Naive thymus-derived CD4-positive, alpha-beta T cell (primary cell): ENCODE data around the gene C2CD4C. TPM values are rescaled to one million over a fixed set of nuclear protein-coding genes. Genes with fewer than 3 reads are reported as not detected.
"Not testable (repeated sequence)": the region's sequence is repeated elsewhere in the genome, so short reads cannot be mapped to it uniquely, and the experiment has no call there.

Experiments
- ATAC-seq: fragments of 150-1000 bp; cut with Tn5 transposase; 2 replicates; pipeline ENCODE4 v1.10.0; 2021; ENCODE audit warnings: mild to moderate bottlenecking, moderate library complexity
- CTCF ChIA-PET: fragments of 350-600 bp; sonication (Branson Sonifier 250); formaldehyde crosslinking; loops from one replicate; lab custom pipeline; 2021; ENCODE audit warnings: antibody characterized with exemption; lab: Charles Lee
- POLR2A ChIA-PET: fragments of 350-600 bp; sonication (Branson Sonifier 250); formaldehyde crosslinking; loops from one replicate; lab custom pipeline; 2021; ENCODE audit warnings: antibody characterized with exemption, inconsistent platforms; lab: Charles Lee
- DNase-seq, 9 donors: peaks; one replicate each; pipeline versions ENCODE4 v3.0.0 to v3.0.0-alpha.2; 2020 to 2022; ENCODE audit warnings: mixed read lengths in 1 of 9
- H3K27ac ChIP-seq: one replicate; pipeline ENCODE4 v1.7.0; 2013; ENCODE audit warnings: mild to moderate bottlenecking, low read depth, low read length, moderate library complexity
- H3K27me3 ChIP-seq, 2 donors: one replicate each; pipeline ENCODE4 v1.7.0; 2013; ENCODE audit warnings: low read length in 2 of 2, mild to moderate bottlenecking in 2 of 2, moderate library complexity in 2 of 2; ENCODE audit not compliant: control insufficient read depth in 2 of 2, insufficient read depth in 2 of 2
- H3K36me3 ChIP-seq, 3 experiments: 1 replicate in 2 of 3; 2 replicates in 1 of 3; pipeline ENCODE4 v1.7.0; 2013; ENCODE audit warnings: low read length in 3 of 3, mild to moderate bottlenecking in 3 of 3, moderate library complexity in 1 of 3; ENCODE audit not compliant: insufficient read depth in 3 of 3, control insufficient read depth in 2 of 3
- H3K4me1 ChIP-seq, 2 donors: one replicate each; pipeline ENCODE4 v1.7.0; 2013; ENCODE audit warnings: low read length in 2 of 2, mild to moderate bottlenecking in 2 of 2, moderate library complexity in 1 of 2; ENCODE audit not compliant: control insufficient read depth in 2 of 2, insufficient read depth in 2 of 2
- H3K4me3 ChIP-seq: 2 replicates; pipeline ENCODE4 v1.7.0; 2013; ENCODE audit warnings: mild to moderate bottlenecking, low read length
- H3K9me3 ChIP-seq, 3 experiments: 1 replicate in 2 of 3; 2 replicates in 1 of 3; pipeline ENCODE4 v1.7.0; 2013; ENCODE audit warnings: low read length in 3 of 3; ENCODE audit not compliant: control insufficient read depth in 2 of 3
- H3K27ac Mint-ChIP-seq, 9 donors: one replicate each; pipeline ENCODE4 v1.8.0; 2020 to 2022; ENCODE audit warnings: mixed read lengths in 9 of 9, mild to moderate bottlenecking in 8 of 9, moderate library complexity in 5 of 9, inconsistent platforms in 2 of 9
- H3K27me3 Mint-ChIP-seq, 5 donors: one replicate each; pipeline ENCODE4 v1.8.0; 2021 to 2022; ENCODE audit warnings: mixed read lengths in 5 of 5, mild to moderate bottlenecking in 1 of 5
- H3K36me3 Mint-ChIP-seq, 5 donors: one replicate each; pipeline ENCODE4 v1.8.0; 2020 to 2022; ENCODE audit warnings: mixed read lengths in 5 of 5, mild to moderate bottlenecking in 3 of 5, inconsistent platforms in 1 of 5
- H3K4me1 Mint-ChIP-seq, 7 donors: one replicate each; pipeline ENCODE4 v1.8.0; 2020 to 2022; ENCODE audit warnings: mixed read lengths in 7 of 7, mild to moderate bottlenecking in 3 of 7, inconsistent platforms in 1 of 7
- H3K4me3 Mint-ChIP-seq, 10 donors: one replicate each; pipeline ENCODE4 v1.8.0; 2020 to 2022; ENCODE audit warnings: mild to moderate bottlenecking in 10 of 10, mixed read lengths in 10 of 10, moderate library complexity in 6 of 10, inconsistent platforms in 2 of 10
- H3K9me3 Mint-ChIP-seq, 11 donors: one replicate each; pipeline ENCODE4 v1.8.0; 2020 to 2022; ENCODE audit warnings: mixed read lengths in 11 of 11, mild to moderate bottlenecking in 4 of 11, inconsistent platforms in 1 of 11, moderate library complexity in 1 of 11
- intact Hi-C, 2 donors: fragments of 100-400 bp; cut with micrococcal nuclease; formaldehyde crosslinking; loops; one replicate each; pipeline ENCODE4 v1.15.1; 2023
- polyA plus RNA-seq, 2 donors: library from polyadenylated mRNA; unstranded; fragments of 300-500 nt; fragmentation: Illumina TruSeq; gene quantifications; one replicate each; pipeline ENCODE4 v1.2.3, GENCODE V29; 2021
- total RNA-seq, 6 experiments: library from RNA in 5 of 6; stranded (reverse) in 5 of 6; gene quantifications; 1 replicate in 5 of 6; 2 replicates in 1 of 6; pipeline ENCODE4 v1.2.3 and lab custom pipeline; 2021 to 2026

Gene C2CD4C
- total and polyA plus RNA-seq, 7 experiments from 2014 or later = not detected

DNA sequence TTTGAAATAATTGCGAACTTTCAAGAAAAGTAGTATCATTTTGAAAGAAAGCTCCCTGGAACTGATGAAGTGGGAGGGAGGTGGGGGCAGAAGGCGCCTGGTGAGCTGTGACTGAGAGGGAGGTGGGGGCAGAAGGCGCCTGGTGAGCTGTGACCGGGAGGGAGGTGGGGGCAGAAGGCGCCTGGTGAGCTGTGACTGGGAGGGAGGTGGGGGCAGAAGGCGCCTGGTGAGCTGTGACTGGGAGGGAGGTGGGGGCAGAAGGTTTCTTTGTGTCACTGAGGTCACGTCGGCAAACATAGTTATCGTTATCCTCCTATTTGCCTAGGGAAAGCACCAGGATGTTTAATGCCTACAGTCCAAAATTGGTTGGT, 24.2 kb downstream of the C2CD4C start:
- H3K27me3 Mint-ChIP-seq = peaks cover 41 to 61% (median 51%) of the 10 kb centered on the region in 5 donors
- peaks cover 5 to 11% (median 9%) of the 10 kb centered on the region in 7 donors for H3K4me1 Mint-ChIP-seq
- CTCF ChIA-PET = no interaction called here
- H3K27ac Mint-ChIP-seq = peak overlapping the region in 1 of 9 donors; percentile 13
- Histone ChIP-seq H3K36me3 (no peaks in the 10 kb centered on the region), H3K27me3 (peaks cover 0 to 3% of the 10 kb centered on the region in 2 donors), H3K27ac (no peak overlapping the region), H3K4me3 (no peak overlapping the region), H3K9me3 (no peaks in the 10 kb centered on the region), H3K4me1 (no peaks in the 10 kb centered on the region)
- peaks cover 0 to 3% (median 0%) of the 10 kb centered on the region in 5 donors for H3K36me3 Mint-ChIP-seq
- ATAC-seq = peak; percentile 55
- intact Hi-C loops = loop anchor here in 1 of 2 donors (1.0 kb wide), 1 partner anchor 122 kb away; no protein-coding TSS in a partner anchor
- DNase-seq = no peak
- POLR2A ChIA-PET = no interaction called here
- H3K4me3 Mint-ChIP-seq = no peak overlapping the region
- H3K9me3 Mint-ChIP-seq = peaks cover 0 to 4% (median 0%) of the 10 kb centered on the region in 11 donors

DNA sequence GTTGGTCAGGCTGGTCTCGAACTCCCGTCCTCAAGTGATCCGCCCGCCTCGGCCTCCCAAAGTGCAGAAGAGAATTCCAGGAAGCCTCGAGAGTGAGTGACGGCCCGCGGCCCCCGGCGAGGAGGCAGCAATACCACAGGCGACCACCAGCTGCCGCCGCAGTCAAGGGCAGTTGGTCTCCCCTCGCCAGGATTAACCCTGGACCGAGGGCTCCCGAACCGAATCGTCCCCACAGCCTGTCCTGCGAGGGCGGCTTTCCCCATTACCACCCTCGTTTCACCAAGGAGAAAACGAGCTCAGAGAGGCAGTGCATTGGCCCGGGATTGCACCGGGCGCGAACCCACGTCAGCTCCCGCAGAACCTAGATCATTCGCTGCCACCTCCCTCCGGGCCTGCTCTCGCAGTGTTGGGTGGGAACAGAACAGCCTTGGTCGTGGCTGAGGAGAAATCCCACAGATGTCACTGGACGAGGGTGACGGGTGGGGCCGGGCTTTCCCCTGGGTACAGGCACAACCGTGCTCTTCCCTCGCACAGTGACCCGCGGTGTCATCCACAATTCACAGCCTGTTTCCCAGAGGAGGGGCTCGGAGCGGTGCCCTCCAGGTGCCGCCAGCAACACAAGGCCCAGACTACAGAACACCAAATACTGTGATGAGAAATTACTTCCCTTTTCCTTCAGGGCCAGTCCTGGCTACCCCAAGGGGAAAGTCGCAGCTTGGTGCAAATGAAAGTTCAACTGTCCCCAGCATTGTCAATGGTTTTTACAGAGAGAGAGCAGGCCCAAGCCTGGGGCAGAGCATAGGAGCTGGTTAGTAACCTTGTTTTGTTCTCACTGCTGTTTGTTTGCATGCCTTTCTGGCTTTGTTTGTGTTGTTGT, 24.8 kb downstream of the C2CD4C start:
- Histone ChIP-seq H3K27me3 (peaks cover 0 to 3% of the 10 kb centered on the region in 2 donors), H3K4me1 (no peaks in the 10 kb centered on the region), H3K27ac (no peak overlapping the region), H3K9me3 (no peaks in the 10 kb centered on the region), H3K4me3 (no peak overlapping the region), H3K36me3 (no peaks in the 10 kb centered on the region)
- peaks cover 41 to 65% (median 48%) of the 10 kb centered on the region in 5 donors for H3K27me3 Mint-ChIP-seq
- CTCF ChIA-PET = interaction anchor here (0.9 kb wide), 1 partner anchor 123 kb away, joined by 4 read pairs; the partner anchor contains the start of gene TPGS1
- no peak overlapping the region for H3K4me3 Mint-ChIP-seq
- H3K27ac Mint-ChIP-seq = peak overlapping the region in 3 of 9 donors; percentile 13 to 62 (median 21)
- POLR2A ChIA-PET = no interaction called here
- H3K9me3 Mint-ChIP-seq = peaks cover 0 to 4% (median 0%) of the 10 kb centered on the region in 11 donors
- ATAC-seq (no peak), DNase-seq (no peak)
- H3K4me1 Mint-ChIP-seq = peaks cover 5 to 11% (median 9%) of the 10 kb centered on the region in 7 donors
- H3K36me3 Mint-ChIP-seq = peaks cover 0 to 3% (median 0%) of the 10 kb centered on the region in 5 donors
- intact Hi-C loops = loop anchor here in 1 of 2 donors (1.0 kb wide), 1 partner anchor 122 kb away; no protein-coding TSS in a partner anchor

DNA sequence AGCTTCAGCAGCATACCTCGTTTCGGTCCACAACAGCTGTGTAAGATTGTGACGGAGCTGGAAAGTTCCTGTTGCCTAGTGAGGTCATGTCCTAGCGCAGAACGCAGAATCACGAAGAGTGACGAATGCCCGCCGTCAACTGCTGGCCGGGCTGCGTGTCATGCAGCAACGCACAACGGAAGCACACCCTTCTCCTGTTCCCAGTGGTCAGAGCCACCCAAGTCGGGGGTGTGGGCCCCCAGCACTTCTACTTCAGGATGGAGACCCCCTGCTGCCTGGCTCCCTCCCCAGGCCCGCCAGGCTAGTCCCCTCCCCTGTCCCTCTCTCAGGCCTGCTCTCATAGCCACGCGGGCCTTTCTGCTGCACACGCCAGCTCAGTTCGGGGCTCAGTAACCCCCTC, 25.9 kb downstream of the C2CD4C start:
- Histone ChIP-seq H3K27ac (no peak overlapping the region), H3K4me1 (no peaks in the 10 kb centered on the region), H3K4me3 (no peak overlapping the region), H3K27me3 (peaks cover 0 to 3% of the 10 kb centered on the region in 2 donors), H3K36me3 (no peaks in the 10 kb centered on the region), H3K9me3 (no peaks in the 10 kb centered on the region)
- peaks cover 0 to 4% (median 0%) of the 10 kb centered on the region in 11 donors for H3K9me3 Mint-ChIP-seq
- POLR2A ChIA-PET = no interaction called here
- ATAC-seq (no peak), DNase-seq (no peak)
- CTCF ChIA-PET = no interaction called here
- H3K27me3 Mint-ChIP-seq = peaks cover 41 to 59% (median 46%) of the 10 kb centered on the region in 5 donors
- H3K36me3 Mint-ChIP-seq = peaks cover 0 to 3% (median 0%) of the 10 kb centered on the region in 5 donors
- intact Hi-C loops = no loop called here
- peaks cover 5 to 11% (median 9%) of the 10 kb centered on the region in 7 donors for H3K4me1 Mint-ChIP-seq
- H3K27ac Mint-ChIP-seq = peak overlapping the region in 2 of 9 donors; percentile 2 to 73
- peak overlapping the region in 1 of 10 donors; percentile 12 for H3K4me3 Mint-ChIP-seq

DNA sequence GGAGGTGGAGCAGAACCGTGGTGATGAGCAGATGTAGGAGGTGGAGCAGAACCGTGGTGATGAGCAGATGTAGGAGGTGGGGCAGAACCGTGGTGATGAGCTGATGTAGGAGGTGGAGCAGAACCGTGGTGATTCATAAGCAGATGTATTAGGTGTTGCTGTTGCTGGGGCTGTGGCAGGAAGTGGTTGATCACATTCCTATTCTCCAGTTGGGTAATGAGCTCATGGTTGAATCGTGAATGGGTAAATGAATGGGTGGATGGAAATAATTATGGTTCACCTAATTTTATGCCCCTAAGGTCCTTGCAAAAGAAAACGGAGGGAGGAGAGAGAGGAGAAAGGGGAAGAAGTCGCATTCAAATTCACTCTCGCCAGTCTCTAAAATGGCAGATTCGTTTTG, 26.4 kb downstream of the C2CD4C start:
- POLR2A ChIA-PET, CTCF ChIA-PET, H3K27me3 ChIP-seq, H3K4me1 ChIP-seq, H3K27ac ChIP-seq, H3K36me3 ChIP-seq, H3K9me3 ChIP-seq, ATAC-seq, intact Hi-C loops, H3K36me3 Mint-ChIP-seq, H3K4me3 ChIP-seq, H3K9me3 Mint-ChIP-seq: not testable (repeated sequence)
- peaks cover 5 to 14% (median 9%) of the 10 kb centered on the region in 7 donors for H3K4me1 Mint-ChIP-seq
- peak overlapping the region in 2 of 9 donors; percentile 2 to 73 for H3K27ac Mint-ChIP-seq
- DNase-seq = peak in 2 of 9 donors; percentile 12 to 38
- H3K27me3 Mint-ChIP-seq = peaks cover 38 to 61% (median 50%) of the 10 kb centered on the region in 5 donors
- peak overlapping the region in 3 of 10 donors; percentile 37 to 63 (median 45) for H3K4me3 Mint-ChIP-seq

DNA sequence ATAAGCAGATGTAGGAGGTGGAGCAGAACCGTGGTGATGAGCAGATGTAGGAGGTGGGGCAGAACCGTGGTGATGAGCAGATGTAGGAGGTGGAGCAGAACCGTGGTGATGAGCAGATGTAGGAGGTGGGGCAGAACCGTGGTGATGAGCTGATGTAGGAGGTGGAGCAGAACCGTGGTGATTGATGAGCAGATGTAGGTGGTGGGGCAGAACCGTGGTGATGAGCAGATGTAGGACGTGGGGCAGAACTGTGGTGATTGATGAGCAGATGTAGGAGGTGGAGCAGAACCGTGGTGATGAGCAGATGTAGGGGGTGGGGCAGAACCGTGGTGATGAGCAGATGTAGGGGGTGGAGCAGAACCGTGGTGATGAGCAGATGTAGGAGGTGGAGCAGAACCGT, 27.0 kb downstream of the C2CD4C start:
- H3K9me3 ChIP-seq, DNase-seq, H3K27me3 ChIP-seq, H3K27ac ChIP-seq, CTCF ChIA-PET, intact Hi-C loops, ATAC-seq, H3K36me3 ChIP-seq, H3K9me3 Mint-ChIP-seq, H3K4me1 ChIP-seq, H3K4me3 ChIP-seq, POLR2A ChIA-PET, H3K36me3 Mint-ChIP-seq, H3K27ac Mint-ChIP-seq: not testable (repeated sequence)
- Mint-ChIP-seq H3K4me1 (peaks cover 5 to 14% (median 9%) of the 10 kb centered on the region in 7 donors), H3K4me3 (peak overlapping the region in 1 of 10 donors; percentile 62), H3K27me3 (peaks cover 34 to 58% (median 51%) of the 10 kb centered on the region in 5 donors)

DNA sequence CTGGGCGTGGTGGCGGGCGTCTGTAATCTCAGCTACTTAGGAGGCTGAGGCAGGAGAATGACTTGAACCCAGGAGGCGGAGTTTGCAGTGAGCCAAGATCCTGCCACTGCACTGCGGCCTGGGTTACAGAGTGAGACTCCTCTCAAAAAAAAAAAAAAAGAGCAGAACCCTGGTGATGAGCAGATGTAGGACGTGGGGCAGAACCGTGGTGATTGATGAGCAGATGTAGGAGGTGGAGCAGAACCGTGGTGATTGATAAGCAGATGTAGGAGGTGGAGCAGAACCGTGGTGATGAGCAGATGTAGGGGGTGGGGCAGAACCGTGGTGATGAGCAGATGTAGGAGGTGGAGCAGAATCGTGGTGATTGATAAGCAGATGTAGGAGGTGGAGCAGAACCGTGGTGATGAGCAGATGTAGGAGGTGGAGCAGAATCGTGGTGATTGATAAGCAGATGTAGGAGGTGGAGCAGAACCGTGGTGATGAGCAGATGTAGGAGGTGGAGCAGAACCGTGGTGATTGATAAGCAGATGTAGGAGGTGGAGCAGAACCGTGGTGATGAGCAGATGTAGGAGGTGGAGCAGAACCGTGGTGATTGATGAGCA, 28.2 kb downstream of the C2CD4C start:
- H3K4me3 ChIP-seq, POLR2A ChIA-PET, CTCF ChIA-PET, H3K27ac ChIP-seq, ATAC-seq, H3K9me3 Mint-ChIP-seq, H3K9me3 ChIP-seq, H3K4me1 ChIP-seq, H3K27me3 ChIP-seq, H3K36me3 Mint-ChIP-seq, H3K4me3 Mint-ChIP-seq, H3K36me3 ChIP-seq, DNase-seq, intact Hi-C loops: not testable (repeated sequence)
- peaks cover 5 to 14% (median 9%) of the 10 kb centered on the region in 7 donors for H3K4me1 Mint-ChIP-seq
- H3K27me3 Mint-ChIP-seq = peaks cover 22 to 49% (median 46%) of the 10 kb centered on the region in 5 donors
- peak overlapping the region in 2 of 9 donors; percentile 2 to 53 for H3K27ac Mint-ChIP-seq
